PC-3 (cell line): ENCODE results near the gene CYTH4. TPM values are rescaled to one million over a fixed set of nuclear protein-coding genes. Genes with fewer than 3 reads are reported as not detected.

Source experiments
- ATAC-seq: fragments of 200-7000 bp; cut with Tn5 transposase; 2 replicates; pipeline ENCODE4 v1.9.1; 2020; ENCODE audit warnings: mild to moderate bottlenecking, moderate library complexity
- BruUV-seq: library from RNA; stranded (reverse); fragments of 400-500 nt; replicated peaks from 2 replicates; lab custom pipeline; 2021; lab: Mats Ljungman, UMichigan
- CTCF ChIA-PET: fragments of 300-600 bp; sonication (Branson Sonifier 250); formaldehyde crosslinking; loops from one replicate; lab custom pipeline; 2022; ENCODE audit warnings: antibody characterized with exemption; lab: Charles Lee
- POLR2A ChIA-PET: fragments of 300-600 bp; sonication (Branson Sonifier 250); formaldehyde crosslinking; loops from one replicate; lab custom pipeline; 2022; ENCODE audit warnings: antibody characterized with exemption; ENCODE audit not compliant: unreplicated experiment; lab: Charles Lee
- DNase-seq: peaks from one replicate; pipeline ENCODE4 v3.0.0-alpha.2; 2015
- H2AFZ ChIP-seq: fragments of 300-600 bp; sonication (generic); 2 replicates; pipeline ENCODE4 v1.6.0; 2016; ENCODE audit warnings: antibody characterized with exemption, low read length
- H3F3A ChIP-seq: fragments of 300-600 bp; sonication (generic); one replicate; pipeline ENCODE4 v1.6.0; 2017; ENCODE audit warnings: antibody characterized with exemption, low read length, control low read depth, mild to moderate bottlenecking; ENCODE audit not compliant: unreplicated experiment
- H3K27ac ChIP-seq: fragments of 300-600 bp; sonication (generic); 2 replicates; pipeline ENCODE4 v1.5.1; 2016; ENCODE audit warnings: mild to moderate bottlenecking, low read length
- H3K27me3 ChIP-seq: fragments of 300-600 bp; sonication (generic); 2 replicates; pipeline ENCODE4 v1.6.1; 2016; ENCODE audit warnings: low read length, mixed read lengths
- H3K36me3 ChIP-seq: fragments of 300-600 bp; sonication (generic); 2 replicates; pipeline ENCODE4 v1.6.1; 2016; ENCODE audit warnings: low read depth, mixed run types, low read length, mixed read lengths
- H3K4me1 ChIP-seq: fragments of 300-600 bp; sonication (generic); 2 replicates; pipeline ENCODE4 v1.5.1; 2016; ENCODE audit warnings: low read length; ENCODE audit not compliant: insufficient read depth
- H3K4me2 ChIP-seq: fragments of 300-600 bp; sonication (generic); 2 replicates; pipeline ENCODE4 v1.6.0; 2016; ENCODE audit warnings: low read length
- H3K4me3 ChIP-seq: fragments of 300-600 bp; sonication (generic); 2 replicates; pipeline ENCODE4 v1.5.1; 2016; ENCODE audit warnings: mild to moderate bottlenecking, low read length, mixed read lengths
- H3K79me2 ChIP-seq: fragments of 300-600 bp; sonication (generic); 2 replicates; pipeline ENCODE4 v1.6.1; 2017; ENCODE audit warnings: low read length, mixed read lengths
- H3K9ac ChIP-seq: fragments of 300-600 bp; sonication (generic); 2 replicates; pipeline ENCODE4 v1.6.0; 2016; ENCODE audit warnings: mild to moderate bottlenecking, low read length
- H3K9me2 ChIP-seq: fragments of 300-600 bp; sonication (generic); replicated peaks from 2 replicates; pipeline ENCODE4 v1.6.1; 2016; ENCODE audit warnings: mixed run types, low read length, mixed read lengths
- H3K9me3 ChIP-seq: fragments of 300-600 bp; sonication (generic); 2 replicates; pipeline ENCODE4 v1.6.1; 2016; ENCODE audit warnings: low read length, mixed read lengths
- H4K20me1 ChIP-seq: fragments of 300-600 bp; sonication (generic); 2 replicates; pipeline ENCODE4 v1.6.1; 2016; ENCODE audit warnings: low read length, mixed read lengths
- CTCF ChIP-seq: fragments of 300-600 bp; sonication (generic); conservative IDR thresholded peaks from 2 replicates; pipeline ENCODE4 v1.5.1; 2017; ENCODE audit warnings: antibody characterized with exemption, low read depth, mild to moderate bottlenecking, low read length
- EZH2 ChIP-seq: fragments of 300-600 bp; sonication (generic); IDR thresholded peaks from one replicate; pipeline ENCODE4 v1.6.1; 2017; ENCODE audit warnings: antibody characterized with exemption, mild to moderate bottlenecking, low read length; ENCODE audit not compliant: unreplicated experiment
- EZH2phosphoT487 ChIP-seq: fragments of 300-600 bp; sonication (generic); IDR thresholded peaks from 2 replicates; pipeline ENCODE4 v1.6.1; 2018; ENCODE audit warnings: mild to moderate bottlenecking, antibody characterized with exemption, low read length, borderline replicate concordance
- intact Hi-C: fragments of 100-400 bp; cut with micrococcal nuclease; formaldehyde crosslinking; loops from 2 replicates; pipeline ENCODE4 v1.9.0; 2023
- total RNA-seq: library from RNA; depleted of rRNA; stranded (reverse); fragments of >200 nt; gene quantifications from 2 replicates; pipeline ENCODE4 v1.2.3, GENCODE V29; 2014

The CYTH4 gene
- total RNA-seq, 1 experiment from 2014 or later, result 1.9 TPM

GRCh38 chr22:37333724-37334460 lies 51.6 kb downstream of the CYTH4 start:
- no peaks in the 10 kb centered on the region for H3K9me2 ChIP-seq
- CTCF ChIA-PET, result no interaction called here
- H3F3A ChIP-seq, result no peaks in the 10 kb centered on the region
- intact Hi-C loops, result no loop called here
- TF ChIP-seq EZH2phosphoT487 (no peak), CTCF (0 out of 2 replicates have a peak, but pooled peaks have one; percentile 8), EZH2 (no peak)
- DNase-seq, result peak; percentile 1
- no peak overlapping the region for H2AFZ ChIP-seq
- no peaks in the 10 kb centered on the region for H3K9me3 ChIP-seq
- ATAC-seq, result no peak
- peaks cover 73% of the 10 kb centered on the region for H3K4me1 ChIP-seq
- POLR2A ChIA-PET, result no interaction called here
- H3K4me3 ChIP-seq, result no peak overlapping the region
- no peak overlapping the region for H3K4me2 ChIP-seq
- no peaks in the 10 kb centered on the region for H3K79me2 ChIP-seq
- no peak overlapping the region for H3K27ac ChIP-seq
- no TSS peak for BruUV-seq
- H3K9ac ChIP-seq, result no peak overlapping the region
- no peaks in the 10 kb centered on the region for H3K27me3 ChIP-seq
- H4K20me1 ChIP-seq, result no peaks in the 10 kb centered on the region
- H3K36me3 ChIP-seq, result no peaks in the 10 kb centered on the region

DNA sequence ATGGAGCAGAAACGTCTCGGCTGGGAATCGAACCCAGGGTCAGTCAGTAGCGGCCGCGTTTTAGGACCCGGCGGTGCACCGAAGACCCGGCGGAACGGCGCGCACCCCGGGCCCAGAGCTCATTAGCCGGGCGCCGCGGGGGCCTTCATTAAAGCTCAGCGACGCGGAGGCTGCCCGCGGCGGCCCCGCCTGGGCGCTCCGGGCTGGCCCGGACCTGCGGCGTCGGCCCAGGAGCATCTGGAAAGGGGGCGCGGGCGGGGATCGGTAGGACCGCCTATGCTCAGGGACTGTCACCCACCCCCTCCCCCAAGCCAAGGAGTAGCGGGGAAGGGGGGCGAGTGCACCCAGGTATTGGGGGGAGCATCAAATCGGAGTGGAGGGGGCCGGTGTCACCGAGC lies 52.2 kb downstream of the CYTH4 start:
- Histone ChIP-seq H3K4me3 (peak overlapping the region; percentile 57; the same call in 1 of the 2 replicates), H3K27ac (no peak overlapping the region), H3K9ac (no peak overlapping the region), H3F3A (no peaks in the 10 kb centered on the region), H2AFZ (no peak overlapping the region), H3K4me1 (peaks cover 68% of the 10 kb centered on the region), H3K27me3 (no peaks in the 10 kb centered on the region), H4K20me1 (no peaks in the 10 kb centered on the region), H3K4me2 (peak overlapping the region; percentile 79), H3K9me2 (no peaks in the 10 kb centered on the region), H3K9me3 (no peaks in the 10 kb centered on the region), H3K79me2 (no peaks in the 10 kb centered on the region), H3K36me3 (no peaks in the 10 kb centered on the region)
- ChIA-PET POLR2A (no interaction called here), CTCF (no interaction called here)
- no TSS peak for BruUV-seq
- ATAC-seq (no peak), DNase-seq (peak; percentile 0)
- no peak for TF ChIP-seq EZH2
- TF ChIP-seq CTCF, result no peak
- TF ChIP-seq EZH2phosphoT487, result no peak
- intact Hi-C loops, result no loop called here
